Measurements from ENCODE around the gene ECI1. TPM values are rescaled to one million over a fixed set of nuclear protein-coding genes. Genes with fewer than 3 reads are reported as not detected.
"Not testable (repeated sequence)": the region's sequence is repeated elsewhere in the genome, so short reads cannot be mapped to it uniquely, and the experiment has no call there.

Gene ECI1
- total RNA-seq, 3 donors from 2014 or later = 88.5 to 129 (median 95.5) TPM

GRCh38 chr16:2243031-2243528 is 8.3 kb downstream of the ECI1 start:
- intact Hi-C loops (cut with DNase I, micrococcal nuclease) = no loop called here
- peaks cover 3% of the 10 kb centered on the region for H3K36me3 ChIP-seq (ENCODE audit: low read depth)
- no peak overlapping the region for H3K4me3 ChIP-seq
- no peaks in the 10 kb centered on the region for H3K9me3 ChIP-seq
- H3K4me1 ChIP-seq (ENCODE audit: low read depth) = no peaks in the 10 kb centered on the region
- TF ChIP-seq, protein P1, sequence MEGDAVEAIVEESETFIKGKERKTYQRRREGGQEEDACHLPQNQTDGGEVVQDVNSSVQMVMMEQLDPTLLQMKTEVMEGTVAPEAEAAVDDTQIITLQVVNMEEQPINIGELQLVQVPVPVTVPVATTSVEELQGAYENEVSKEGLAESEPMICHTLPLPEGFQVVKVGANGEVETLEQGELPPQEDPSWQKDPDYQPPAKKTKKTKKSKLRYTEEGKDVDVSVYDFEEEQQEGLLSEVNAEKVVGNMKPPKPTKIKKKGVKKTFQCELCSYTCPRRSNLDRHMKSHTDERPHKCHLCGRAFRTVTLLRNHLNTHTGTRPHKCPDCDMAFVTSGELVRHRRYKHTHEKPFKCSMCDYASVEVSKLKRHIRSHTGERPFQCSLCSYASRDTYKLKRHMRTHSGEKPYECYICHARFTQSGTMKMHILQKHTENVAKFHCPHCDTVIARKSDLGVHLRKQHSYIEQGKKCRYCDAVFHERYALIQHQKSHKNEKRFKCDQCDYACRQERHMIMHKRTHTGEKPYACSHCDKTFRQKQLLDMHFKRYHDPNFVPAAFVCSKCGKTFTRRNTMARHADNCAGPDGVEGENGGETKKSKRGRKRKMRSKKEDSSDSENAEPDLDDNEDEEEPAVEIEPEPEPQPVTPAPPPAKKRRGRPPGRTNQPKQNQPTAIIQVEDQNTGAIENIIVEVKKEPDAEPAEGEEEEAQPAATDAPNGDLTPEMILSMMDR (IDR thresholded peaks at IDR 0.05) = no peak
- ATAC-seq (peak; percentile 4), DNase-seq (no peak)

- no peaks in the 10 kb centered on the region for H3K9me3 ChIP-seq
- H3K4me3 ChIP-seq = no peak overlapping the region
- TF ChIP-seq, protein P1 (IDR thresholded peaks at IDR 0.05) = no peak
- DNase-seq (no peak), ATAC-seq (no peak)
- peaks cover 3% of the 10 kb centered on the region for H3K36me3 ChIP-seq (ENCODE audit: low read depth)
- peaks cover 3% of the 10 kb centered on the region for H3K4me1 ChIP-seq (ENCODE audit: low read depth)
- intact Hi-C loops (cut with DNase I, micrococcal nuclease) = no loop called here
Measured at GRCh38 chr16:2242598-2242997, 8.8 kb downstream of the ECI1 start.

DNA sequence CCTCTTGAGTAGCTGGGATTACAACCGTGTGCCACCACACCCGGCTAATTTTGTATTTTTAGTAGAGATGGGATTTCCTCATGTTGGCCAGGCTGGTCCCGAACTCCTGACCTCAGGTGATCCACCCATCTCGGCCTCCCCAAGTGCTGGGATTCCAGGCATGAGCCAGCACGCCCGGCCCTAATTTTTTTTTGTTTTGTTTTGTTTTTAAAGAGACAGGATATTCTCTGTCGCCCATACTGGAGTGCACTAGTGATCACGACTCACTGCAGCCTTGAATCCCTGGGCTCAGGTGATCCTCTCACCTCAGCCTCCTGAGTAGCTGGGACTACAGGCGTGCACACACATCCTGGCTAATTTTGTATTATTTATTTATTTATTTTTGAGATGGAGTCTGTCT is 11.1 kb downstream of the ECI1 start:
- H3K36me3 ChIP-seq (ENCODE audit: low read depth); DNase-seq; H3K9me3 ChIP-seq; H3K4me3 ChIP-seq; intact Hi-C loops (cut with DNase I, micrococcal nuclease); ATAC-seq: not testable (repeated sequence)
- H3K4me1 ChIP-seq (ENCODE audit: low read depth) = peaks cover 22% of the 10 kb centered on the region

DNA sequence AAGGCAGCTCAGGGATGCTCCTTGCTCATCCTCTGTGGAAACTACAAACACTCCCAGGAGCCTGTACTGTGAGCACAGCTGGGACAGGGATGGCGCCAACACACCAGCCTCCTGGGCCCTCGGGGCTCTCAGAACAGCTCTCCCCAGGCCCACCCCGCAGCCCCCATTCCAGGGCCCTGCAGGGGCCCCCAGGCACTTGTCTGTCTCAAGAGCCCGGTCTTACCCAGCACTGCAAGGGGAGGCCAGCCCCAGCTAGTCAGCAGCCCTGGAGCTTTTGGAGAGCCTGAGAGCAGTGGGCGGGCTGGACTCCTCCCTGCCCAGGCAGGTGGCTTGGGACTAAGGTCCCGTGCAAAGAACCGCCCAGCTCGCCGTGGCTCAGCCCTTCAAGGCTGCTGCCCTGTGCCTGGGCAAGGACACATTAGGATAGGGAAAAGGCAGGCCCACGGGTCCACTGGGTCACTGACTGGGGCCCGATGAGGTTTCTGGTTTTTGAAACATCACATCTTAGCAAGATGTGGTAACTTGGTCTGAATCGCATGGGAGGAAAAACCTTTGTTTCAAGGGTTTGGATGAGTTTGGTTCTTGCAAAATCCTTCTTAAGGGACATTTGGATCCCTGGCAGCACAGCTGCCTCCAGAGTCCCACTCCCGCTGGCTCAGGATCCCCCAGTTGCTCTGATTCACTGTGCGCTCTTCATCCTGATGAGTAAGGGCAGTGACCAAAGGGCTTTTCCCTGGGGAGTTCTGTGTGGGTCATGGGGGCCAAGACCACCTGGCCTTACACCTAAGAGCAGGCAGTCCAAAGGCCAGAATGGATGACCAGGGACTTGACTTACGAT is 12.3 kb downstream of the ECI1 start:
- ATAC-seq (peak; percentile 50), DNase-seq (peak in 1 of 3 donors; percentile 54)
- Histone ChIP-seq H3K4me1 (ENCODE audit: low read depth) (peaks cover 22% of the 10 kb centered on the region), H3K4me3 (no peak overlapping the region), H3K9me3 (no peaks in the 10 kb centered on the region), H3K36me3 (ENCODE audit: low read depth) (no peaks in the 10 kb centered on the region)
- TF ChIP-seq, protein P1 (IDR thresholded peaks at IDR 0.05) = no peak
- intact Hi-C loops (cut with DNase I, micrococcal nuclease) = no loop called here

DNA sequence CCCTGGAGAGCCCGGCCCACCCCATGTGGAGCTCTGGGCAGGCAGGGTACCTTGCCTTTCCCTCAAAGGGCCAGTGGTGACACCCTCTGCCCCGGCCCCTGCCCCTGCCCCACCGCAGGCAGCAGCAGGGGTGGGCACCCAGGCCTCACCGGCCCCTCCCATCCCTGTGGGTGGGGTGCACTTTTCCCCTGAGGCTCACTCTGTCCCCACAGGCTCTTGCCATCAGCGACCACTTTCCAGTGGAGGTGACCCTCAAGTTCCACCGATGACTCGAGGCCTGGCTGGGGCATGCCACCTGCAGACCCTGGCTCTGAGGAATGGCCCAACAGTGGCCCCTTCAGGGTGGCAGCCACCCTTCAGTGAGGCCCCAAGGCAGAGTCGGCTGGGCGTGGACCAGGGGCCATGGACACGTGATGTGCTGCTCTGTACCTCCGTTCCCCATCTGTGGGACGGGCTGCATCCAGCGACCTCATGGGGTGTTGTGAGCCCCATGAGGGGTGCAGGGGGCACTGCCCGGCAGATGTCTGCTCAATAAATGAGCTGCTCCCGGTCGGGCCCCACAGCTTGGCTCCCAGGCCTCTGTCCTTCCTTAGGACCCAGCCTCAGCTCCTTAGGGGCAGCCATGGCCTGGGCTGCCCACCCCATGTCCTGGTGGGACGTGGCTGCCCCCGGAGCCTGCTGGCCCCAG is 13.1 kb downstream of the ECI1 start:
- TF ChIP-seq, protein P1 (IDR thresholded peaks at IDR 0.05) = no peak
- Histone ChIP-seq H3K36me3 (ENCODE audit: low read depth) (no peaks in the 10 kb centered on the region), H3K4me3 (no peak overlapping the region), H3K4me1 (ENCODE audit: low read depth) (peaks cover 22% of the 10 kb centered on the region), H3K9me3 (no peaks in the 10 kb centered on the region)
- ATAC-seq = peak; percentile 33
- no peak for DNase-seq
- intact Hi-C loops (cut with DNase I, micrococcal nuclease) = no loop called here

Data from mucosa of descending colon (tissue), 3 donors.